Measurements from ENCODE around the gene MBNL1.

Gene MBNL1

DNA sequence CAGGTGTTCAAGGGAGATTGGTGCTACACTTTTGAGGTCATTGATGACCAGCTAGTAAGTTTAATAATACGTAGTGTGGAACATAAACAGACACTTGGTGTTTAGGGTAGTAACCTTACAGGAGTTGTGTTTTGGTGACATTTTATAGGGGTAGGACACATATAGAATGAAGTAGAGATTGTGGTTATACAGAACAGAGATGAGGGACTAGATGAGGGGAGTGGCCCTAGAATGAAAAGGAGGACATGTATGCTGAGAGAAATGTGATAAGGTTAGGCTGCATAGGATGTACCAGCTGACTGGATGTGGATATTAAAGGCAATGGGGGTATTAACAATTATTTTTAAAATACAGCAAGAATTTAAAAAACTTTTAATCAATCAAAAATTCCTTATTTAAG is 8.0 kb downstream of the MBNL1 start:
- DNase-seq (ENCODE audit: low spot score) = no peak

DNA sequence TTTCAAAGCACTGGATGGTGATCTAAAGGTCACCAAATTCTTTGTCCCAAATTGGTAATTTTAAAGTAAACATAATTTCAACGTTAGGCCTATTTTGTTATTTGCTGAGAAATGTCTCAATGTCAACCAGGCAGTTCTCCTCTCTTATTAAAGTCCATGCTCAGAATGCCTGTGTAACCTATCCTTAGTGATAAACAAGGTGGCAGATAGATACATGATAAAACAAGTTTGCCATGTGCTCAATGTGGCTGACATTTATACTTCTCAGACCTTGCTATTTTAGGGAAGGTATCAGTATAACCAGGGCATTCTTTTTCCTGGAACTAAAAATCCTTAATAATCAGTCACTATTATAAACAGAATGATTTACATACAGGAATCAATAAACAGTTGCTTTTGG is 8.5 kb downstream of the MBNL1 start:
- DNase-seq (ENCODE audit: low spot score) = no peak

DNA sequence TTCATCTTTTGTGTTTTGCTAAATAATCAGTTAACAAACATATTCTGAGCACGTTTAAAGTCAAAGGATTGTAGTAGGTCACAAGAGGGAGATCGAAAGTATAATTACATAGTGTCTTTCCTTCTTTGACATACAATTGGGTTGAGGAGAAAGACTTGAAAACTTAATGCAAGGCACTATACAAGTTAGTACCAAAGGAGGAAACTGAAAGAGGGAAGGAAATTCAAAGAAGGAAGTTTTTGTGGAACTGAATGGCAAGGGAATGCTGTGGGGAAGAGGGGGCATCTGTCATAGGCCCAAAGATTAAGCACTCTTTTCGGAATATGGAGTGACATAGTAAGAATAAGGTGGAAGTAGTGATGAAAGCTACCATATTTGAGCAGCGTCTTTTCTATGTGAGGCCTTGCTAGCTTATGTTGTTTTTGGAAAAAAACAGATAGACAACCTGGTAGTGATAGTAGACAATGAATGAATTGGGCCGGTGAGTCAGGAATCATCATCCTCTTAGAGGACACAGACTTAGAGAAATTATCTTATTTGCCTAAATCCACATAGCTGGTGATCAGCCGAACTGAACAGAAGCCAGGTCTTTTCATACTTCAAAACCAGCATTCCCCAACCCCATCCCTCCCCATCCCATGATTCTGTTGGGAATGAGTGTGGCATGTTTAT is 10.2 kb downstream of the MBNL1 start:
- DNase-seq (ENCODE audit: low spot score) = no peak

DNA sequence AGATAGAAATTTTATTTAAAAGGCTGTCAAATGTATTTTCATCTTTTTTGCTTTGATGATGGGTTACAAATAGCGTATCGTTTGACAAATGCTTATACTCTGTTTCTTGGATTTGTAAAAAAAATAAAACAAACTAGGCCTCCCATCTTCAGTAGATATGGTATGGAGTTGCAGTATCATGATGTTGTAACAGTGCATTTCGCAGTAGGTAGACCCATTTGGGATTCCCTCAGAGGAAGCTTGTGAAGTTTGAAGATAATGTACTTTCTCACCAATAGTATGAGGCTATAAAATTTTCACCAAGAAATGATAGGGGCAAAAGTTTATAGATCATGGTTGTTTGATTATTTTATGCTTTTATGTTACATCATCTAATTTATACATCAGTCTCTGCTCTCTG is 10.8 kb downstream of the MBNL1 start:
- DNase-seq (ENCODE audit: low spot score) = no peak

DNA sequence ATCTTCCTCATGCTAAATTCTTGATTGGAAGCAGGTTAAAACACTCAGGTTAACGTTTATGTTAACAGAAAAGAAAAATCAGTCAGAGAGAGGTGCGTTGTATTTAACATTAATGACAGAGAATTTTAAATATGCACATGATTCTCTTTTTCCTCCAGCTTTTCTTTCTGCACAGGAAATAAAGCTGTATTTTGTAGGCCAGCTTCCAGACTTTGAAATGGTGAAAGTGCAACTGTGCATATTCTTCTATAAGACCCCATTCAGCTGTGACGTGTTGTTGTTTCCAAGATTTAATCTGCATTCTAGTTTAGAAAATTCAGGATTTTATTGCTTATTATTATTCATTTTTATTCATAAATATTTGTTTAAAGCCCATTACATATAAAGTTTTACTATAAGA is 11.8 kb downstream of the MBNL1 start:
- no peak for DNase-seq (ENCODE audit: low spot score)

DNA sequence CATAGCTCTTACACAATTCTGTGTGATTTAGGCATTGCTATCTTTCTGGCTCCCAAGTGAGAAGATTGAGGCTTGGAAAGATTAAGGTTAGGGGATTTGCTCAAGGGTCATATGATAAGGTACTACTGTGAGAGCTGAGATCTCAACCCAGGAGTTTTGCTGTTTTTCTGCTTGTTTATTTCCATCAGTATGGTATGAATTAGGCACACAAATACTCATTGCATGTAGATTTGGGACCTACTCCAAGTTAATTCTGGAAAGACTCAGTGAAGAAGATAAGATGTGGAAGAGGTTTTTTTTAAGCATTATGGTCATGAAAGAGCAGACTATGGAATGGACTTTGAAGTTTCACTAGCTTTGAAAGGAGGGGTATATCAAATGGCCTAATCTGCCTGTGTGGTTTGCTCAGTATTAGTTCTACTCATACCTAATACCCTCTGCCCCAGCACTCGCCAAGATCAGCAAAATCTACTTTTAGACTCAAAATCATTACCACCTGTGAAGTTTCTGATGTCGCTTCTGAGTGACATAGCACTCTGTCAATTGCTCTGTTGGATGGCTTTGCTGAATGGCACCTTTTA is 12.5 kb downstream of the MBNL1 start:
- no peak for DNase-seq (ENCODE audit: low spot score)

DNA sequence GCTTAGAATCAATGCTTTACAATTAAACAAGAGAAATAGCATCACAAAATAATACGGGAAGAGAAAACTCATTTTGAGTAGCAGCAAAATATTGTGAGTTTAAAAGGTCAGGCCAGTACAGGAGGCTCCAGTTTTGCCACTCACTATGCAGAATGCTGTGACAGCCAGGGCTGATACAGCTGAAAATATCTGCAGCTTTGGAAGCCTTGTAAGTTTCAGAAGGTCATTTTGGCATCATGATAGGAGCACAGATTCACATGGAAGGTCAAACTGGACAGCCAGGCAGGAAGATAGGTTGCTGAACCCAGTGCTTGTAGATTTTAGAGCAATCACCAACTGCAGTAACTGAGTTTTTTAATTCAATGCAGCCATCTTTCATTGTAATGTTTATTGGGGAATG is 14.1 kb downstream of the MBNL1 start:
- no peak for DNase-seq (ENCODE audit: low spot score)

DNA sequence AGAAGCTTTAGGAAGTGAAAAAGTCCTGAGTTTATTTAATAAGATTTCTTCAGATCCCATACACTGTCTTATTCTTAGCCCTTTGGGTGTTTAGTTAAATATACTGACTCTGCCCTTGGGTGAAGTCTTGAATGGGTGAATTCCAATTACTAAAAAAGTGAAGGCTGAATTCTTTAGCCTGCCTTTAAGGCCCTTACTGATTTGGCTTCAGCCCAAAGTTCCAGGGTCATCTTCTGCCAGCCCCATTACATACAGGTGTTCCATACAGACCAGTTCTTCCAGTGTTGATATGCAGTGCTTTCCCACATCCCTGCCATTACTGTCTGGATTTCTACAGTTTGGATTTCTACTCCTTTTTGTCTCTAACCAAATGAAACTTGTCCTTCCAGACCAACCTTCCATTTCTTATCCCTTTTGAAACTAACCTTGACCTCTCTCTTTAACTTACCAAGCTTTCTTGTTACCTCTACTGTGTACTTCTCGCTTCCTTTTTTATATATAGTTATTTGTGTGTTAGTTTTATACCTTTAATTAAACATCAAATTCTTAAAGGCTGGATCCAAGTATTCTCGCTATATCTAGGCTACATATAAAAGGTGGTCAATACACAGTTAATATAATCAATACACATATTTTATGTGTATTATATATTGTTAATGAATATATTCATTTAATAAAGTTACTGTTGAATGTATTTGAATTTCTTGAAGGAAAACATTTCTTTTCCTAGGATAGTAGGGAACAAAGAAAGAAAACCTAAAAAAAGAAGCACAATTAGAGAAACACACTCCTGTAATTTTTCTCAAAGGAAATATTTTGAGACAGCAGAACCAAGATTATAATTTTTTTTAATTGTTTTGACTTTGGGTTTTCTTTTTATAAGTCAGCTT is 15.0 kb downstream of the MBNL1 start:
- no peak for DNase-seq (ENCODE audit: low spot score)

DNA sequence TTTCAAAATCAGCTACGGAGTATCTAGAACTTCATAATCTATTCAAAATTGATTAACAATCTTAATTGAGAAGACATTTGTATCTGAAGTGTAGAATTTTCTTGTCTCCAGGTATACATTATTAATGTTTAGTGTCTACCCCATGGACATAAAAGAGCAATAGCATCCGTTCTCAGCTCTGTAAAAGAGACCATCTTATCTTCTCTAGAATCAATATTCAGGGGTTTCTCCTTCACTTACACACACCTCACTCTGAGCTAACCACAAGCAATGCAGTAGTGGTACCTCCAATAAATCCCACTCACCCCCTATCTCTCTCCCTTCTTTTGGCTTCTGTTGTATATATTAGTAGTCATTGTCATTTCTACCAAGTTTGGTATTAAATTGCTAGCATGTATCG is 16.2 kb downstream of the MBNL1 start:
- no peak for DNase-seq (ENCODE audit: low spot score)

DNA sequence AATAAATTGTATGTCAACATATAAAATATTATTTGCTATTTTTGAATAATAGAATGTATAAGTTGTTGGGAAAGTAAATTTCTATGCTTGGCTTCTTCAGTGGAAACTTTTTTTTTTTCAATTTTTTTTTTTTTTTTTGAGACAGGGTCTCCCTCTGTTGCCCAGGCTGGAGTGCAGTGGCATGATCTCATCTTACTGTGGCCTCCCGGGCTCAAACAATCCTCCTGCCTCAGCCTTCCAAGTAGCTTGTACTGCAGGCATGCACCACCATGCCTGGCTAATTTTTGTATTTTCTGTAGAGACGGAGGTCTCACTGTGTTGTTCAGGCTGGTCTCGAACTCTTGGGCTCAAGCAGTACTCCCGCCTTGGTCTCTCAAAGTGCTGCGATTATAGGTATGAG is 16.8 kb downstream of the MBNL1 start:
- no peak for DNase-seq (ENCODE audit: low spot score)

DNA sequence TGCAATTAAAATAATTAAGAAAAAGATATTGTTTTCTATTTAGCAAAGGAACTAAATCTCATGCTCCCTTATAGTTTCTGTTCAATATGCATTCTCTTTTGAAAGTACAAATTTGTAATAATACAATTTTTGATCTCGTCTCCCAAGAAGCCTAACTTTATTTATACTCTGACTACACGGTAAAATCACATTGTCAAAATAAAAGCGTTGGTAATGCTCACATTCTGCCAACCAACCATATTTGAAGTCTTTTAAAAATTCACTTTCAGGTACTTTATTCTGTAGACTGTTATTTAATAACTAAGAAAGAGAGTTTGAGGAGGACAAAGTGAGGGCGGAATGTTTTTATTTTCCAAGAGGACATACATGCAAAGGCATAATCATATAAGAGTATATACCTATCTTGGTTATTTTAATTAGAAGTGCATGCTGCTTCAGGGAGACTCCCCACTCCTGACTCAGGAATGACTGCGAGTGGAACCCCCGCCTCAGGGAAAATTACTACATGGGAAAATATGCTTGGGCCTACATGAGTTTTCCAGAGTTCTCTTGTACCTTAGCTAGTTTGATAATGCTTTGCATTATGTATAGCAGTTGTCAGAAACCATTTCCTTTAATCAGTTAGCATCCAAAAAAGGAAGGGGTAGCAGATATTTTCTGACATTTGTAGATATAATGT is 19.3 kb downstream of the MBNL1 start:
- DNase-seq (ENCODE audit: low spot score) = no peak

DNA sequence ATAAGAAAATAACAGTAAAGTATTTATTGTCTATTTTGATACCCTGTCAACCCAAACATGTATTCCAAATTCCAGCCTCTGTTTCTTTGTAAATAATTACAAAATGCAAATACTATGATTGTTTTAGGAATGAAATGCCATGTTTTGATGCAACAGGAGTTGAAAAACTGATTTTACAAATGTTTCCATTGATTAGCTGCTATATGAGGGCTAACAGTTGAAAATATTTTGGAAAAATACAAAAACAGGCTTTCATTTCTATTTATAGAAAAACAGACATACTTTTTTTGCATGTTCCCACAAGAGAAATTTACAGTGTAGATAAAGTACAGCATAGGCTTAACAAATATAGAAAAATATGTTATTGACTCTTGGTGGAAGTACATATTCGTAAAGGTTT is 20.0 kb downstream of the MBNL1 start:
- DNase-seq (ENCODE audit: low spot score) = no peak

DNA sequence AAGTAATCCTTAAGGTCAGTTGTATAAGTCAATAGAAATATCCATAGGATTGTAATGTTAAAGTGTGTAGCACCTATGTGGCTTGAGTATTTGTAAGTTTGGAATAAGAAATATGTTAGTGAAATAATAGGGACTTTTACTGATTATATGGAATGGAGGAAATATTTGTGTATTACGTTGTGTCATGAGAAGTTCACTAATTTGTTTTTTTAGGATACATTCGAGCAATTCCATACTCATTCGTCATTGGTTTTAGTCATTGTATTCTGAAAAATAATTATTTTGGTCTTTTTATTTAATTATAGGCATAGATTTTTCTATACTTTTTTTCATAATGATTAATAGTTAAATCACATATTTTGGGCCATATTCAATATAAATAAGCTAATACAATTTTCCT is 21.0 kb downstream of the MBNL1 start:
- no peak for DNase-seq (ENCODE audit: low spot score)

DNA sequence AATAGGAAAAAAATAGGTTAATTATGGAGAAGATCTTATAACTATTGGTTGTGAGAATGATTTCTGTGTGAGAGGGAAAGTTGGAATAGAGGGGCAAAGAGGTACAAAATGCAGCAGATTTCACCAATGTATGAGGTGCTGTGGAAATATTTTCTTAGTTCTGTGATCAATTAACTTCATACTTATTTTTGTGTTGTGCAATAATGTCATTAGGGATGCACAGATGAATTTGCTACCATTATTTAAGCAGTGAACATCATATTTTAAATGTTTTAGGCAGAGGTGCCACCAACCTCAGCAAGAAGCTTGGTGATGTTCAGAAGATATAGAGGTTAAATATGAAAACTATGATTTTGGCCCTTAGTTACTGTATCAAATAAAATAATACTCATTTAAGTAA is 21.6 kb downstream of the MBNL1 start:
- DNase-seq (ENCODE audit: low spot score) = no peak

DNA sequence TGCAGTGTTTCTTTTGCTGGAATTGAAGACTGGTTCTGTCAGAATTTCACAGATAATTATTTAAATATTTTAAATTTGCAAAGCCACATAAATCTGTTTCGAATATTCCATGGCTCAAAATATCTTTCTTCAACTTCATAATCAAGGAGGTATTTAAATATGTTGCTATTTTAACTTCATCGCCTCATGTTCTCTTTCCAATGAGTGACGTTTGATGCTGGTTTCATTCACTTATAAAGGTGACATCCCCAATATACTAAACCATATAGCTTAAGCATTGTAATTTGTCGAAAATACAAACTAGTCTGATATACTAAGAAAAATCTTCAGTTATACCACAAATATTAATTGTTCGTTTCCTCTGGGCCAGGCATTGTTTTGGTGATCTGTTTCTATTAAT is 22.5 kb downstream of the MBNL1 start:
- no peak for DNase-seq (ENCODE audit: low spot score)

DNA sequence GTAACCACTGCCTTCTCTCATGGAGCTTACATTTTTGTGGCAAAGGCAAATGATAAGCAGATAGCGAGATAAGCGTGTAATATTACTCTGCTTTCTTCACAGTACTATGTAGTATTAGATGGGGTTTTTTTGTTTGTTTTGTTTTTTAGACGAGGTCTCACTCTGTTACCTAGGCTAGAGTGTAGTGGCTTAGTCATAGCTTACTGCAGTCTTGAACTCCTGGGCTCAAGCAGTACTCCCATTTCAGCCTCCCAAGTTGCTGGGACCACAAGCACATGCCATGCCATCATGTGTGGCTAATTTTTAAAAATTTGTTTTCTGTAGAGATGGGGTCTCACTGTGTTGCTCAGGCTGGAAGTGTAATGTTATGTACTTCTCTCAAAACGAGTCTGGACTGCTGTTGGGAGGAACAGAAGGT is 22.9 kb downstream of the MBNL1 start:
- DNase-seq (ENCODE audit: low spot score) = no peak

DNA sequence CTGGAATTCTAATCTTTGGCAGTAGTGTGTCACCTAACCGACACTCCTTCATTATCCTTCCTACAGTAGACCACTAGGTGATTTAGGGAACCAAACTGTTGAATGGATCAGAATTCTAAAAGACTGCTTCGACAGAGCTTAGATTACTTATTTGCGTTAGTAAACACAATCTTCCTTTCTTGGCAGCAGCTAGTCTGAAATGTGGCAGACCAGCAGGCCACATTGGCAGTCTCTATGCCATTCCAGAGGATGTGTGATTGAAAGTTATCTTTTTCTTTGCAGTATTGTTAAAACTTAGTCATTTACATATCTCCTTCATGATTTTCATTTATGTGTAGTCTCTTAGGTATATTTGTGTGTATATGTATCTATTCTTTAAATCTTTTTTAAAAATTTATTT is 23.6 kb downstream of the MBNL1 start:
- DNase-seq (ENCODE audit: low spot score) = no peak

DNA sequence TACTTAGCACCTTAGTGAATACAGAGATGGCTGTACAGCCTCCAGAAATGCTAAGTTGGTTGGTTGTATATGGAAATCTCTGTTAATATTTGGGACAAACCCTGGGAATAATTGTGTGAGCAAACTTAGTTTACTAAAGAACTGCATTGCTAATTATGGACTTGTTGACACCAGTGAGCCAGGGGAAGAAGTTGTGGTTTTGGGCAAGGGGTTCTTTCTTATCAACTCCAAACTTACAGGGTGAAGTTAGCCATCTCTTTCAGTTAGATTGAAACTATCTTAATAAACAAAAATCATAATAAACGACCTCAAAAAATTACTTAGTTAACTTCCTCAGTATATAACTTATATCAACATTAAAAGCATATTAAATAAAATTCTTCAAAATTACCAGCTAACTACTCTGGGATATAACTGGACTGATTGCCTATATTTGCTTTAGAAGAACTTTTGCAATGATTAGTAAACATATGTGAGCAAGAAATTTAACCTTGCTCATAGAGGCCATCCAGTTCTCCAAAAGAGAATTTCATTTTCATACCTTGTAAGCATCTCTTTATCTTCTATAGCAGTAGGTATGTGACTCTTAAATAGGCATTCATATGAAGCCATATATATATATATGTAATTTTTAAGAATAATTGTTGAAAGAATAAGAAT is 24.7 kb downstream of the MBNL1 start:
- no peak for DNase-seq (ENCODE audit: low spot score)

DNA sequence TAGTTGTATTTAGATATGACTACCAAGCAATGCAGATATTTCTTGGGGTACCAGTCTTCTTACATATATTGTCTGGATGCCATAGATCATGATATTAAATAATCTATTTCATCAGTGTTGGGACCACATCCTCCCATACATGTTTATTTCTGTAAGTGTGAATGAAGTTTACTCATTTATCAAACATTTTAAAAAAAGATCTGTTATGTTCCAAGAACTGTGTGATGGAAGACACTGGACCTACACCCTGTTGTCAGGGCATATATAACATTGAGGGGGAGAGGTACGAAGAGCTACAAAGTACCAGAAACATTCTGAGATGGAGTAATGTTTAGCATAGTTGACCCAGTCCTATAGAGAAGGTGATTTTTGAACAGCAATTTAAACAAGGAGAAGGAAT is 26.6 kb downstream of the MBNL1 start:
- DNase-seq (ENCODE audit: low spot score) = no peak

DNA sequence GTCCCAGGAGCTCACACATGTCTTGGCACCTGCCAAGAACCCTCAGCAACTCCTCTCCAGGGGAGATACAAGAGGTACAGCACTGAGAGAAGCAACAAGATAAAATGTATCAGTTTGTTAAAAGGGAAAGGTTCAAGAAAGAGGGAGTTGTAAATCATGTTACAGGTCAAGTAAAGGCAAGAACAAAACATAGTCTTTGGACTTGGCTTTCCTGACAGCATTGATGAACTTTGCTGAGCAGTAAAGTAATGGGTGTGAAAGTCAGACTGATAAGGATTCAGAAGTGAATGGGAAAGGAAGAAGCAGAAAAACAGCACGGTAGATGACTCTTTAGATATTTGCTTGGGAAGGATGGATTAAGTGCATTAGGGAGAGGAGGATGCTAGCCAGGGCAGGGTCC is 27.1 kb downstream of the MBNL1 start:
- DNase-seq (ENCODE audit: low spot score) = no peak

DNA sequence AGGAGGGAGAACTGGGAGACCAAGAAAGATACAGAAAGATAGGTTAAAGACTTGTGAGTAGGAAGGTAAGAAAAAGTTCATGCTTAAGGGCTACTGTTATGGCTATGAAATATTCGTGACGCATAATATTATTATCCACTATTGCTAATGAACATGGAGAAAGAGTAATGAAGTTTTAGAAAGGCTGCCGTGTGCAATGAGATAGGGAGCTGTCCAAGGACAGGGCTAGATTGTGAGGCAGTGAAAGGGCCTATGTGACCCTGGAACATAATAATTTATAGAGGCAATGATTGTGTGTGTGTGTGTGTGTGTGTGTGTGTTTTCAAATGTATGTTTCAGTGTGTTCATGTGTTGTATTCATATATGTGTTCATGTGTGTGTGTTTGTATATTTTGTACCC is 27.7 kb downstream of the MBNL1 start:
- no peak for DNase-seq (ENCODE audit: low spot score)

DNA sequence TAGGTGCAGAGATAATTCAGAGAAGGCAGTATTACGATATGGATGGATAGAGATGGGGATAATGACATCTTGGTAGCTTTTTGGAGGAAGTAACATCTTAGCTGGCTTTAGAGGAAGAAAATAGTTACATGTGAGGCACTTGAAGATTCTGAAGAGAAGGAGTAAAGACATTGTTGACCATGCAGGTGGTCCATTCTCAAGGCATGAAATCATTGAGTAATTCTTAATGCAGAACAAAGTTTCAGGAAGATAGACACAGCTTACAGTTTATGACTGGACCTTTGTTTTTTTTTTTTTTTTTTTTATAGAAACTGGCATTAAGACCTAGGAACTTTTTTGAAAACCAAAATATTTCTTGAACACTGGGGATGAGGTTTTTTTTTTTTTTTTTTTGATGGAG is 28.2 kb downstream of the MBNL1 start:
- DNase-seq (ENCODE audit: low spot score) = no peak

All from D341Med (cell line).